DMS53 treated with DMSO at 0.1 percent for 48 hours (cell line): ENCODE data around the gene PXYLP1.
"Not testable (repeated sequence)": the region's sequence is repeated elsewhere in the genome, so short reads cannot be mapped to it uniquely, and the experiment has no call there.

Experiments
- DNase-seq: peaks from one replicate; lab custom pipeline; 2025; ENCODE audit not compliant: unreplicated experiment; lab: John Stamatoyannopoulos, UW

Gene PXYLP1

GRCh38 chr3:141291559-141292355 lies 60.1 kb downstream of the PXYLP1 start:
- DNase-seq = no peak

DNA sequence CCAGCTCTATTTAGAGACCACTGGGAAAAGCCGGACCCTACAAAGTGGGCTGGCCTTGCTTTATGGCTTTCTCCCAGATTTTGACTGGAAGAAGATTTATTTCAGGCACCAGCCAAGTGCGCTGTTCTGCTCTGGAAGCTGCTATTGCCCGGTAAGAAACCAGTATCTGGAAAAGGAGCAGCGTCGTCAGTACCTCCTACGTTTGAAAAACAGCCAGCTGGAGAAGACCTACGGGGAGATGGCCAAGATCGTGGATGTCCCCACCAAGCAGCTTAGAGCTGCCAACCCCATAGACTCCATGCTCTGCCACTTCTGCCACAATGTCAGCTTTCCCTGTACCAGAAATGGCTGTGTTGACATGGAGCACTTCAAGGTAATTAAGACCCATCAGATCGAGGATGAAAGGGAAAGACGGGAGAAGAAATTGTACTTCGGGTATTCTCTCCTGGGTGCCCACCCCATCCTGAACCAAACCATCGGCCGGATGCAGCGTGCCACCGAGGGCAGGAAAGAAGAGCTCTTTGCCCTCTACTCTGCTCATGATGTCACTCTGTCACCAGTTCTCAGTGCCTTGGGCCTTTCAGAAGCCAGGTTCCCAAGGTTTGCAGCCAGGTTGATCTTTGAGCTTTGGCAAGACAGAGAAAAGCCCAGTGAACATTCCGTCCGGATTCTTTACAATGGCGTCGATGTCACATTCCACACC lies 60.9 kb downstream of the PXYLP1 start:
- DNase-seq = no peak

- no peak for DNase-seq
Measured at GRCh38 chr3:141294301-141294700, 62.7 kb downstream of the PXYLP1 start.

GRCh38 chr3:141294848-141295247 lies 63.2 kb downstream of the PXYLP1 start:
- DNase-seq = no peak

DNA sequence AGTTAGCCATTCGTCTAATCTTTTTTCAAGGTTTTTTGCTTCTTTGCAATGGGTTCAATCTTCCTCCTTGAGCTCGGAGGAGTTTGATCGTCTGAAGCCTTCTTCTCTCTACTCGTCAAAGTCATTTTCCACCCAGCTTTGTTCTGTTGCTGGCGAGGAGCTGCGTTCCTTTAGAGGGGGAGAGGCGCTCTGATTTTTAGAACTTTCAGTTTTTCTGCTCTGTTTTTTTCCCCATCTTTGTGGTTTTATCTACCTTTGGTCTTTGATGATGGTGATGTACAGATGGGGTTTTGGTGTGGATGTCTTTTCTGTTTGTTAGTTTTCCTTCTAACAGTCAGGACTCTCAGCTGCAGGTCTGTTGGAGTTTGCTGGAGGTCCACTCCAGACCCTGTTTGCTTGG lies 68.8 kb downstream of the PXYLP1 start:
- DNase-seq = not testable (repeated sequence)

DNA sequence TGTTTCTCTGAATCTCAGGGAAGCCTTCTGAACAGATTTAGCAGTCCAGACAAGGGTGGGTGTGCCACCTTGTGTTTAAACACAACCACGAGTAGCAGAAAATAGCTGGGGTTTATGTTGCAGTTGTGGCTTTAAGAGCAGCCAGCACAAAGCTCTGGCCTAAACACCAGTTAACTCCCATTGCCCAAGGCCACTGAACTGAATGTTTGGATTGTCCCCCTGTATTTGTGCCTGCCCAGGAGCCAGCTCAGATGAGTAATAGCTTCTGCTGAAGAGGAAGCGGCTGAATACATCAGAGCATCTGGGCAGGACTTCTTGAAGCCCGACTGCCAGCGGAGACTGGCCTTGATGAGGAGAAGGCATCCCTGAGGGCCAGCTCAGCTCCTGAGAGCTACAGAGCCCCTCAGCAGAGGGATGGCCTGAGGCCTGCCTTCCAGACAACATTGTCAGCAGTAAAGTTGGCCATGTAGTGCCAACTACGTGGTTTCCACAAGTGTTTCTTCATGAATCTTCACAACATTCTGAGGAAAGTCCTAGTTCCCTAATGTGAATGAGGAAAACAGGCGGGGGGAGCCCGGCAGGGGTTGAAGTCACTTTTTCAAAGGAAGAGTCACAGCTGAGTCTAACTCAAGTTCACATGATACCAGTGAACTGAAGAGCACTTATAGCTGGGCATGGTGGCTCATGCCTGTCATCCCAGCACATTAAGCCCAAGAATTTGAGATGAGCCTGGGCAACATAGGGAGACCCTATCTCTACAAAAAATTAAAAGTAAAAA lies 70.9 kb downstream of the PXYLP1 start:
- DNase-seq = no peak

DNA sequence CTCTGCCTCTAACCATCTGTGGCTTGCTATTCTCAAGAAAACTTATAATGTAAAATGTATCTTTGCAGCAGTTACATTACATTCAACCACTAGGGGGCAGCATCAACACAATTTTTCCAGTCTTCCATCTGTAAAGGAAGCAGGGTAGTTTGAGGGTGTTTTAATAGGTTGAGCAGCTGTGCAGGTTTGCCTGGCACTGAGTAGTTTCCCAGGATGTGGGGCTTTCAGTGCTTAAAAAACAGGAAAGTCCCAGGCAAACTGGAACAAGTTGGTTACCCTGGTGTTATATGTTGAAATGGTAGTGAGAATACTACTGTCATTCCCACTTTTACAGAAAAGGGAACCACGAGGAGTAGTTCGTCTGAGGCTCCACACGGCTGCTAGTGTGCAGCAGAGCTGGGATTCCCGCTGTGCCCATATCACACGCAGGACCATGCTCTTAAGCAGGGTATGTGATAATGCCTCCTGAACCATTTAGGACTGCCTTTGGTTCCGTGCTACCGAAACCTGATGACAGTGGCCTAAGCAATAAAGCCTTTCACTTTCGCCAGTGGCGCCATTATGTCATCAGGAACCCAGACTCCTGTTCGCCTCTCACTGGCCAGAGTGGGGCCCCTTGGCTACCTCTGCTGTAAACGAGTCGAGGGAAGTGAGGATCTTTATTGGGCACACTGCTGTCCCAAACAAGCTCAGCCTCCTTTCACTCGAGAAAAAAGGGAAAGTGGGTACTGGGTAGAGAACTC lies 72.0 kb downstream of the PXYLP1 start:
- DNase-seq = peak; percentile 46

- DNase-seq = no peak
Measured at GRCh38 chr3:141305436-141305835, 73.8 kb downstream of the PXYLP1 start.

DNA sequence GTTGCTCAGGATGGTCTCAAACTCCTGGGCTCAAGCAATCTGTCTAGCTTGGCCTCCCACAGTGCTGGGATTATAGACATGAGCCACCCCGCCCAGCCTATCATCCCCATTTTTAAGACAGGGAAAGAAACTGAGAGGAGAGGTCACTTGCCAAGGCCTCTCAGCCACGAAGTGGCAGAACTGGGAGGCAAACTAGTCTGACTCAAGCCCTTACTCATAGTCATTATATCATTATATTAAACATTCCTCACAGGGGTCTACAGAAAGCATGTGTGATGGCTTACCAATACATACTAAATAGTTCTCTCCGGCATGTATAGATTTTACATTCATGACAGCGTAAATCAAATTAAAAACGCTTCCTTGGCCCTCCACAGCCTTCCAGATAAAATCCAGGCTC lies 74.7 kb downstream of the PXYLP1 start:
- DNase-seq = no peak

- DNase-seq = no peak
Measured at GRCh38 chr3:141306922-141307321, 75.3 kb downstream of the PXYLP1 start.

DNA sequence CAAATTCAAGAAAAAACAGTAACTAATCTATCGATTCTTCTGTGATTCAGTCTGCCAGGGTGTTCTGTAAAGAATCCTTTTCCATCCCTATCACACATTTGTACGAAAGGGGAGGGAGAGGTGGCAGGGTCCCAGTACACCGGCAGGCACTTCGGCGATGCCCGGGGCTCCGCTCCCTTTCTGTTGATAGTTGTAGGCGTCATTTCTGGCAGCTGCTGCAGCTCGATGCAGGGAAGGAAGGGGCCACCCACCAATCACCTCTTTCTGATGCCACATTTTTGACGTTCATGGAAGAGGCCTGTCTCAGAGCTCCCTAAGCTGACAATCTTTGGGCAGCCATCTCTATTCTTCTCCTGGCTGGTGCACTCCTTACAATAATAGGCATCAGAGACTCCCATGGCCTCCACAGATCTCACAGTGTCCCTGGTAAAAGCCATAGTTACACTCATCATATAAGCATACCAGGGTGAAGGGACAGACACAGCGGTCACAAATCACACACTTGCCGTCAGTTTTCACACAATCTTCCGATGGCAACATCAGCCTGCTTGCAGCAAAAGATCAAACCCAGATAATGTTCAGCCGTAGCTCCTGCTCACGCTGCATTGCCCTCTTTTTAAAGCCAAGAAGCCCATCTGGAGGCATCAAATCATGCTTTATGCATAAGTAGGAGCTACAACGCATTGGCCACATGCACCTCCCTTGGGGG lies 75.9 kb downstream of the PXYLP1 start:
- no peak for DNase-seq

DNA sequence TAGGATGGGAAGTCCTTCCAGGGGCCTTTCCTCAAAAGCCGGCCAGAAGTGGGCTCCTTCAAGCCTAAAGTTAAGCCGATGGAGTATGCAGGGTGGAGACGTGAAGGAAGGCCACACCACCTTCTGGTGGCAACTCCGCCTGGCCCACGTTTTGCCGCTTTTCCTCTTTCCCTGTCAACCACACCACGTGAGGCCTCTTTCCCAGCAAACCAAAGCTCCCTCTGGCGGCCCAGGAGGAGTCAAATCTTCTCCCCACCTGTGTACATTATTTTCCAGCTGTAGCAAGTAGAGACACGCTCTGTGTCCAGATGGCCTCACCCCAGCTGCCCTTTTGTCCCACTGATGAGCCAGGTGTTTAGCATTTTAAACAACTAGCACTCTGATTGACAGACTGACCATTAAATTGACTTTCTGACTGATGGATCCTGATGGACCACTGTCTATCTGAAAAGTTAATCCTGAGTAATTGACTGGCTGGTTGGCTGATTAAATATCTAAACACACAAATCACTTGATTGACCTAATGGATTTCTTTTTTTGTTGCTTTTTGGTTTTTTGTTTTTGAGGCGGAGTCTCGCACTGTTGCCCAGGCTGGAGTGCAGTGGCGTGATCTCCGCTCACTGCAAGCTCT lies 77.1 kb downstream of the PXYLP1 start:
- peak; percentile 85 for DNase-seq

GRCh38 chr3:141311170-141311495 lies 79.5 kb downstream of the PXYLP1 start:
- DNase-seq = no peak

- peak; percentile 93 for DNase-seq
Measured at GRCh38 chr3:141311496-141312353, 80.1 kb downstream of the PXYLP1 start.

DNA sequence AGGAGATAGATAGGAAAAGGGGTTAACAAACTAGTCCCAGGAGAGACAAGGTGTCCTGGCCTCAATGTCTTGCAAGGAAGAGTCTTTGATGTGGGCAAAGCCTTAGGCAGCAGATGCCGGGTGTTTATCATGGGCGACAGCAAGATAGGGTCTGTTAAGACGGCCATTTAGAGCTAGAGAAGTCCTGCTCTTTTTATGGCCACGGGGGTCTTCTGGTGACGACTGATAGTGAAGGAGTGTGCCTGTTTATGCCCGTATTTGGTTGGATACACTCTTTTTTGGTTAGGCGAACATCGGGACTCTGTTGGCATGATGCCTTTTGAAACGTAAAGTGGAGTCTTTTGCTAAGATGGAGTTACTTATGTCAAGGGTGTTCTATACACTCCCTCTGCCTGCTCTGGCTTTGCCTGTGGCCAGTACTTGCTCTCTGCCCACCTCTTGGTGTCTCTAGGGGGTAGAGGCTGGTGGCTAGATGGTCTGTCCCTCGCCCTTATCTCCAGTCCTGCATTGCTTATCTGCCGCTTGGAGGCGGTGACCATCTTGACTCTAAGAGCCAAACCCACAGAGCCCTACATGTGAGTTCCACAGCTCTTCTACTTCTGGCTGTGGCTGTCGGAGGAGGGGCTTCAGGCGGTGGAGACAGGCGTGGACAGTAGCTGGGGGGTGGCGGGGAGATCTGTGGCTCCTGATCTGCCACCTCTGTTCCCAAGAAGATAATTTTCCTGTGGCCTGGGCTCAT lies 80.9 kb downstream of the PXYLP1 start:
- no peak for DNase-seq

GRCh38 chr3:141313093-141313683 lies 81.6 kb downstream of the PXYLP1 start:
- DNase-seq = no peak

GRCh38 chr3:141314415-141314814 lies 82.8 kb downstream of the PXYLP1 start:
- not testable (repeated sequence) for DNase-seq

GRCh38 chr3:141316851-141317250 lies 85.2 kb downstream of the PXYLP1 start:
- no peak for DNase-seq
